HG03045 (cell line): Measurements from ENCODE around the gene B3GNT2.
"Not testable (repeated sequence)": the region's sequence is repeated elsewhere in the genome, so short reads cannot be mapped to it uniquely, and the experiment has no call there.

ENCODE experiments used
- ATAC-seq: cut with Tn5 transposase; IDR thresholded peaks from one replicate; pipeline ENCODE4 v1.9.1; 2021; ENCODE audit warnings: mild to moderate bottlenecking, moderate library complexity; ENCODE audit not compliant: unreplicated experiment

B3GNT2 gene

GRCh38 chr2:62184512-62185230 is 11.2 kb upstream of the B3GNT2 start:
- ATAC-seq = no peak

DNA sequence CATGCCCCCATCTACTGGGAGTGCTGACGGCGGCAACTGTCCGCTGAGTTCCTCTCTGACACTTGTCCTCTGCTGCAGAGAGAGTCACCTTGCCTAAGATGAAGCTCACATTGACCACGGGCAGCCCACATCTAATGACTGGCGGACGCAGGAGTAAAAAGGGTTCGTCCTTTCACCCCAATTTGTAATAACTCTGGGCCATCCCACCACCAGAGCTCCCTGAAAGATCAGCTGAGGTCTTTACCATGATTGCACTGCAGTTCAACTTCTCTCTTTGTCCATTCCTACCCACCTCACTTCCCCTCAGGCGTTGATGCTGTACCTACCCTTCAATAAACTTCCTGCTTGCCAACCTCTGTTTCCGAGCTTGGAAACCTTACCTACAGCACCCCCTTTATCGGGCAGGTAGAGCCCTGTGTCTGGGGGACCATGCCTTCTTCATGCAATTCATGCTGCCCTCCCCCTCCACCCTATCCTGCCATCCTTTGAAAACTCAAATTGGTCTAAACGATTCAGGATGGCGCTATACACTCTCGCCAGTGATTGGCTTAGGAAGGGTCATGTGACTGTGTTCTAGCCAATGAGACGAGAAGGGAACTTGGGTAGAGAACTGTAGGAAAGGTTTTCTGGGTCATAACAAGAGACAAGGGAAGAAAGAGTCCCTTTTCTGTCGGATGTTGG is 10.3 kb upstream of the B3GNT2 start:
- no peak for ATAC-seq

GRCh38 chr2:62186156-62186905 is 9.6 kb upstream of the B3GNT2 start:
- no peak for ATAC-seq

GRCh38 chr2:62187246-62187645 is 8.7 kb upstream of the B3GNT2 start:
- ATAC-seq = no peak

DNA sequence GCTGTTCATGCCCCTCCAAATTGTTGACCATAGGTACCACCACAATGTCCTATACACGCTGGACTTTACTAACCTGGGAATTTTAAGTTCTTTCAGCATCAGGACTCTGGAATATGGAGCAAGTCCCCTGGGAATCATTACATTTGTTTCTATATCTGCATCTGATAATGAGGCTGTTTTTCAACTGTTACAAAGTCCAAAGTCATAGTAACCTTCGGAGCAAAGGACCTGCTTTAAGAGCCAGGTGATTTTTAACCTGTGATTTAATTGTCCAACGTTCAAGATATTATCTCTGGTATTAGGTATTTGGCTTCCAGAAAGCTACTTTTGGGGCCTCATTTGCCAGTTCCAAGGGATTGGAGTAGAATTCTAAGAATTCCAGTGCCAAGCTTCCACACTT is 7.5 kb upstream of the B3GNT2 start:
- no peak for ATAC-seq

DNA sequence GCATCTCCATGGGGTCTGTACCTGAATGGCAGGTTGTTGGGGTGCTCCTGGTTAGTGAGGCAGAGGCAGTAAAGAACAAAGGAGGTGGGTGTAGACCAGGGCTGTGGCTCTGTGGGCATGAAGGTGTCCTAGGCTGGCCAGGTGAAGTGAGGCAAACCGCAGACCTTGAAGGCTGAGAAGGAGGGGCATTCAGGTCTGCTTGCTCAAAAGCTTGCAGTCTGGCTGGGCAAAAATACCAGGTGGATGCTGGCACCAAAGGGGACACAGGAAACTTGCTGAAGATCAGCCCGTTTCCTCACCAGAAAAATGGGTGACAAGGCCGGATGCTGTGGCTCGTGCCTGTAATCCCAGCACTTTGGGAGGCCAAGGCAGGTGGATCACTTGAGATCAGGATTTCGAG is 6.7 kb upstream of the B3GNT2 start:
- no peak for ATAC-seq

DNA sequence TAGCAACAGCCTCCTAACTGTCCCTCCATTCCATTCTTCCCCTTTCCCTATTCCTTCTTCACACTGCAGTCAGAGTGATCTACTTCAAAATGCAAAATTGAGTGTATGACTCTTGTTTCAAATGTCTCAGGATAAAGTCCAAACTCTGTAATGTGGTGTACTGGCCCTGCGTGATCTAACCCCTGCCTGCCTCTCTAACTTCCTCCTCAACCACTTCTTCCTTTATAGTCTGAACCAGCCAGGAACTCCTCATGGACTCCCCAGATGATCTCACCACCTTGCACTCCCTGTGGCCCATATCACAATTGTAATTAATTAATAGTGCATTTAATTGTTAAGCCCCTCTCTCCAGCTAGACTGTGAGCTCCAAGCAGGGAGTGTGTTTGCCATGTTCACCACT is 3.1 kb upstream of the B3GNT2 start:
- ATAC-seq = no peak

- ATAC-seq = no peak
These were observed 1.1 kb upstream of the B3GNT2 start for GRCh38 chr2:62194558-62195420.

GRCh38 chr2:62196278-62196901 is 475 bp downstream of the B3GNT2 start:
- peak; percentile 33 for ATAC-seq

GRCh38 chr2:62197011-62197924 is 1.4 kb downstream of the B3GNT2 start:
- no peak for ATAC-seq

GRCh38 chr2:62197925-62198633 is 2.2 kb downstream of the B3GNT2 start:
- ATAC-seq = no peak

DNA sequence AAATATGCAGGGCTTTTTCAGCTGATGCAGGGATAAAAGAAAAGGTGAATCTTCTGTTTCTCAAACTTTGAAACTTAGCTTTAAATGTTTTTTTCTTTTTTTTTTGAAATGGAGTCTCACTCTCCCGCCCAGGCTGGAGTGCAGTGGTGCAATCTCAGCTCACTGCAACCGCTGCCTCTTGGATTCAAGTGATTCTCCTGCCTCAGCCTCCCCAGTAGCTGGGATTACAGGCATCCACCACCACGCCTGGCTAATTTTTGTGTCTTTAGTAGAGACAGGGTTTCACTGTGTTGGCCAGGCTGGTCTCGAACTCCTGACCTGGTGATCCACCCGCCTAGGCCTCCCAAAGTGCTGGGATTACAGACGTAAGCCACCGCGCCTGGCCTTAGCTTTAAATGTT is 2.9 kb downstream of the B3GNT2 start:
- ATAC-seq = not testable (repeated sequence)

DNA sequence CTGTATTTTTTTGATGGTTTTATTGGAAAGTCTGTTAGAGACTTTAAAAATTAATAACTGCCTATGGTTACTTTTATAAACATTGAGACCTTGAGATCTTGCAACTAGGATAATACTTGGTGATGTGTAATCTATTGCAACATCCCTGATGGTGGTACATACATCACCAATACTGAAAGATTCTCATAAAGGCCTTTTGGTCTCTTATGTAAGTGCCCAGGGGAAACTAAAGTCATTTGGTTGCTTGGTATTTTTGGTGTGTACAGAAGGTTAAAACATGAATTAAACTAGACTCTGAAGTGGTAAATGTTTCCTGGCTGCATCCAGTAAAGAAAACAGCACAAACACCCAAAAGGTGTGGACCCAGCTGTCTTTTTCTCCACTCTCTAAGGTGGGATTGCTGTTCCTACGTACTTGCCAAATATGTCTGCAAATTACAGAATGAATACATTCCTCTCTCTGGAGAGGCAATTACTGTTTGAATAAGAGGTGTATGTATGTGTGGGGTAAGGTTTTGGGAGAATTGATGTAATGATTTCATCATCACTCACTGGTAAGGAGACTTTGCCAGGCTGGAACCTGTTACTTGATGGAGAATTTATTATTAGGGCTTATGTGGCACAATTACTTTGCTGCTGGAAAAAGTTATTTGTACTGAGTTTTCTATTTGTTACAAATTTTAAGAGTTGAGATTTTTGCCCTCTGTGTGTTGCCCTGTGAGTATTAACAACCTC is 3.6 kb downstream of the B3GNT2 start:
- no peak for ATAC-seq

DNA sequence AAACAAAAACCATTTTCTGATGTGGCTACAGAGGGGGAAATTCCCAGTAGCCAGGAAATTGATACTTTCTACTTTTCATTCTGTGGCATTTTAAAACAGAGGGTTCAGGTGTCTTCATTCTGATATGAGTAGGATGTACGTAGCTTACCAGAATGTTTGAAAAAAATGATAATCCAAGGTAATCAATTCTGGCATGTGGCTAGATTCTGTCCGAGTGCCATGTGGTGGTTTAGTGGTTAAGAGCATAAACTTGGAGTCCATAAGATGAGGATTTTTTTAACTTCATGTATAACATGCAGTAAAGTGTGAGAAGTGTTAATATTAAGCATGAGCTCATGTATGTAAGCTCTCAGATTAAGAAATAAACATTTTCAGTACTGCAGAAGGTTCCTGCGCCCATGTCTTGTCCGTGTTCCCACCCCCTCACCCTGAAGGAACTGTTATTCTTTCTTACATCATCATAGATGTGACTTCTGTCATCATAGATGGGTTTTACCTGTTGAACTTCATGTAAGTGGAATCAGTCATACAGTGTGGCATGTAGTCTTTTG is 4.5 kb downstream of the B3GNT2 start:
- no peak for ATAC-seq

- no peak for ATAC-seq
These were observed 5.0 kb downstream of the B3GNT2 start for GRCh38 chr2:62200868-62201267.

GRCh38 chr2:62201307-62201706 is 5.4 kb downstream of the B3GNT2 start:
- no peak for ATAC-seq

DNA sequence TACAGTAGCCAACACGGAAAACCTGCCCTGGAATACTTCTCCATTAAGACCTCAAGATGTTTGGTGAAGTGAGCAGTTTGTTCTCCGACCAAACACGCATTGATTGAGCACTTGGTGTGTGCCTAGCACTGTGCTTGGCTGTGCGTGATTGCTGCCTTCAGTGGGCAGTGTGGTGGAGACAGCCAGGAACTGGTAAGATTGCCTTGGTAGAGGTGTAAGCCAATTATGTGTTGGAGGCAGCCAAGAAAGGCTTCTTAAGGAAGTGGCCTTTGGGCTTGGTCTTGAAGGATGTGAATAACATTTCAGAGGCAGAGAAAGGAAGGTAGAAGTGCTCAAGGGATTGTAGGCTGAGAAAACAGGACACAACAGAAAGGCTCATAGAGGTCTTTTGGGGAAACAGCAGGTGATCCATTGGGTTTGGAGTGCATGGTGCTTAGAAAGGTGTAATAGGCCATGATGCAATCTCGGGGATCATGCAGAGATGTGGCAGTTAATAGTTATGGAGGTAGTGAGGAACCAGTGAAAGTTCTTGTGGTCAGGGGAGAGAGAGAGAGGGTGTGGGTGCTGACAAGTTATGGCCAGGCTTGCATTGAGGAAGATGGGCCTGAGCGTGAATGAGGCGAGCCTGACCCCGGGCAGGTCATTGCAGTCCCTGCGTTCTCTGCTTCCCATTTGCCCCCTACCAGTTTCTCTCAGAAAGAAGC is 6.3 kb downstream of the B3GNT2 start:
- no peak for ATAC-seq
